K562 (cell line): Measurements from ENCODE around the gene SMG6. TPM values are rescaled to one million over a fixed set of nuclear protein-coding genes. Genes with fewer than 3 reads are reported as not detected.

Source experiments
- ATAC-seq: fragments of 200-7000 bp; cut with Tn5 transposase; 3 replicates; pipeline ENCODE4 v1.9.1; 2020; ENCODE audit warnings: moderate library complexity
- BruUV-seq: library from RNA; stranded (reverse); fragments of 400-500 nt; replicated peaks from 2 replicates; lab custom pipeline; 2021; lab: Mats Ljungman, UMichigan
- CTCF ChIA-PET: fragments of 300-600 bp; formaldehyde crosslinking; extraction: SDS; loops from one replicate; lab custom pipeline; 2021; ENCODE audit warnings: low intra/inter-chr PET ratio; lab: Yijun Ruan, JAX
- POLR2A ChIA-PET: fragments of 300-600, 350-650 bp; sonication (Branson Sonifier 250); formaldehyde crosslinking; extraction: SDS; loops from one replicate; lab custom pipeline; 2021; ENCODE audit warnings: antibody characterized with exemption, inconsistent platforms; lab: Yijun Ruan, JAX
- DNase-seq, 4 experiments: peaks; one replicate each; pipeline versions ENCODE4 v3.0.0 to v3.0.0-alpha.2; 2011 to 2018; ENCODE audit warnings: low spot score in 3 of 4, mixed read lengths in 3 of 4; ENCODE audit errors: extremely low read depth in 1 of 4
- FAIRE-seq: peaks from 2 replicates; lab custom pipeline; 2011; peaks lifted over from hg19 to GRCh38; lab: Jason Lieb, UNC
- H2AFZ ChIP-seq: 2 replicates; pipeline ENCODE4 v1.6.0; 2011; ENCODE audit warnings: low read depth, low read length, control low read depth, inconsistent platforms
- H3K27ac ChIP-seq: fragments of 200-600 bp; 3 replicates; pipeline ENCODE4 v1.8.0; 2011; ENCODE audit warnings: low read depth, mild to moderate bottlenecking, control low read depth, inconsistent platforms, low read length, moderate library complexity, mixed read lengths; ENCODE audit errors: extremely low read depth
- H3K27me3 ChIP-seq, 2 experiments: fragments of 300-600 bp in 1 of 2; 2 replicates in 1 of 2; 3 replicates in 1 of 2; pipeline versions ENCODE4 v1.6.0 to v1.8.0; 2011; ENCODE audit warnings: inconsistent platforms in 2 of 2, low read length in 2 of 2, mild to moderate bottlenecking in 1 of 2, mixed read lengths in 1 of 2, moderate library complexity in 1 of 2; ENCODE audit not compliant: control insufficient read depth in 2 of 2, insufficient read depth in 2 of 2
- H3K36me3 ChIP-seq: fragments of 300-600 bp; 3 replicates; pipeline ENCODE4 v1.8.0; 2011; ENCODE audit warnings: mild to moderate bottlenecking, low read length, inconsistent platforms; ENCODE audit not compliant: control insufficient read depth, insufficient read depth
- H3K4me1 ChIP-seq, 2 experiments: fragments of 200-600 bp in 1 of 2; replicated peaks in 1 of 2; 2 replicates in 1 of 2; 3 replicates in 1 of 2; pipeline versions ENCODE4 v1.5.1 to v1.8.0; 2011; ENCODE audit warnings: inconsistent platforms in 2 of 2, low read length in 2 of 2, mild to moderate bottlenecking in 1 of 2, mixed read lengths in 1 of 2, moderate library complexity in 1 of 2; ENCODE audit not compliant: control insufficient read depth in 2 of 2, insufficient read depth in 2 of 2
- H3K4me2 ChIP-seq: 2 replicates; pipeline ENCODE4 v1.6.1; 2011; ENCODE audit warnings: low read length, control low read depth, inconsistent platforms, mixed read lengths; ENCODE audit not compliant: insufficient read depth
- H3K4me3 ChIP-seq: fragments of 200-600 bp; sonication (generic), shearing (Covaris generic); 2 replicates; pipeline ENCODE4 v1.5.1; 2016; ENCODE audit warnings: control low read depth, inconsistent platforms
- H3K79me2 ChIP-seq: fragments of 200-600 bp; 3 replicates; pipeline ENCODE4 v1.8.0; 2011; ENCODE audit warnings: low read length, inconsistent platforms; ENCODE audit not compliant: control insufficient read depth, insufficient read depth
- H3K9ac ChIP-seq, 2 experiments: 2 replicates each; pipeline versions ENCODE4 v1.6.0 to v1.6.1; 2011; ENCODE audit warnings: low read depth in 2 of 2, low read length in 2 of 2, control low read depth in 1 of 2, inconsistent platforms in 1 of 2, mild to moderate bottlenecking in 1 of 2, mixed read lengths in 1 of 2; ENCODE audit not compliant: insufficient read depth in 1 of 2
- H3K9me1 ChIP-seq: one replicate; pipeline ENCODE4 v1.6.0; 2011; ENCODE audit warnings: inconsistent platforms, mild to moderate bottlenecking, low read length, moderate library complexity; ENCODE audit not compliant: control insufficient read depth, insufficient read depth
- H3K9me3 ChIP-seq: replicated peaks from 2 replicates; pipeline ENCODE4 v1.5.1; 2011; ENCODE audit warnings: low read depth, low read length, inconsistent platforms; ENCODE audit not compliant: control insufficient read depth, insufficient read depth
- H4K20me1 ChIP-seq: replicated peaks from 2 replicates; pipeline ENCODE4 v1.6.1; 2011; ENCODE audit warnings: low read length, inconsistent platforms, mixed read lengths; ENCODE audit not compliant: control insufficient read depth, insufficient read depth
- CBX2 ChIP-seq: fragments of 200-600 bp; sonication (generic); IDR thresholded peaks from one replicate; pipeline ENCODE4 v1.6.1; 2012; ENCODE audit warnings: mild to moderate bottlenecking, low read length, inconsistent platforms; ENCODE audit not compliant: insufficient read depth, poor library complexity, severe bottlenecking
- CEBPB ChIP-seq: fragments of 450-650 bp; IDR thresholded peaks from 2 replicates; pipeline ENCODE4 v1.6.1; 2016; ENCODE audit warnings: missing genetic modification characterization, missing compliant biosample characterization
- DPF2 ChIP-seq: fragments of 450-650 bp; IDR thresholded peaks from 2 replicates; pipeline ENCODE4 v1.6.1; 2016
- ESRRB ChIP-seq: fragments of 250-450 bp; sonication (Bioruptor Pico); IDR thresholded peaks from 2 replicates; pipeline ENCODE4 v1.5.0; 2020; ENCODE audit warnings: mild to moderate bottlenecking, moderate library complexity, borderline replicate concordance
- EZH2 ChIP-seq: IDR thresholded peaks from 2 replicates; pipeline ENCODE4 v1.6.1; 2012; ENCODE audit warnings: low read depth, mild to moderate bottlenecking, inconsistent platforms, low read length, borderline replicate concordance
- HBP1 ChIP-seq: fragments of 450-650 bp; formaldehyde crosslinking; IDR thresholded peaks from 2 replicates; pipeline ENCODE4 v1.4.0; 2022; ENCODE audit warnings: missing genetic modification characterization
- HOXB6 ChIP-seq: fragments of 250-450 bp; sonication (Bioruptor Pico); IDR thresholded peaks from 2 replicates; pipeline ENCODE4 v1.5.1; 2022; ENCODE audit warnings: mild to moderate bottlenecking, borderline replicate concordance
- ID3 ChIP-seq, 2 experiments: fragments of 250-450 bp in 1 of 2; fragments of 450-650 bp in 1 of 2; sonication (Bioruptor Pico) in 1 of 2; IDR thresholded peaks; 2 replicates each; pipeline versions ENCODE4 v1.6.1 to v1.8.0; 2016 to 2021; ENCODE audit warnings: mild to moderate bottlenecking in 2 of 2, moderate library complexity in 2 of 2, missing compliant biosample characterization in 1 of 2, missing genetic modification characterization in 1 of 2
- RBM34 ChIP-seq: fragments of 200-400 bp; formaldehyde crosslinking; IDR thresholded peaks from 2 replicates; pipeline ENCODE4 v1.6.1; 2018; ENCODE audit warnings: low read length, borderline replicate concordance; ENCODE audit not compliant: insufficient read depth
- ZBTB43 ChIP-seq: sonication (generic); formaldehyde crosslinking; IDR thresholded peaks from 2 replicates; pipeline ENCODE4 v1.8.0; 2023; ENCODE audit warnings: mild to moderate bottlenecking, missing genetic modification reagents
- ZNF232 ChIP-seq: sonication (generic); formaldehyde crosslinking; IDR thresholded peaks from 2 replicates; pipeline ENCODE4 v1.8.0; 2022; ENCODE audit warnings: mild to moderate bottlenecking, missing genetic modification reagents
- ZNF518B ChIP-seq: fragments of 250-450 bp; sonication (Bioruptor Pico); IDR thresholded peaks from 2 replicates; pipeline ENCODE4 v1.5.0; 2021; ENCODE audit warnings: mild to moderate bottlenecking, moderate library complexity
- WGBS: fragments of 100-300 bp; shearing (Covaris generic); methylation state at CpG from one replicate; pipeline ENCODE4 v1.1.6; 2016; ENCODE audit warnings: low coverage, mixed read lengths; ENCODE audit not compliant: insufficient coverage; ENCODE audit errors: missing lambda C conversion rate; 5-methylcytosine and 5-hydroxymethylcytosine counted together
- in situ Hi-C: fragments of 300-500 bp; cut with MboI; formaldehyde crosslinking; loops from 4 replicates; pipeline ENCODE4 v1.15.0; 2018; ENCODE audit warnings: inconsistent platforms, mixed read lengths
- intact Hi-C: fragments of 100-400 bp; cut with micrococcal nuclease; formaldehyde crosslinking; loops from 2 replicates; pipeline ENCODE4 v1.14.2; 2022
- polyA plus RNA-seq, 8 experiments: library from polyadenylated mRNA; depleted of rRNA in 4 of 8; stranded (reverse) in 5 of 8; unstranded in 3 of 8; fragments of >200 nt; fragmentation: Nextera tagmentation in 2 of 8; fragmentation: Illumina TruSeq in 1 of 8; extraction: Ambion mirVana in 2 of 8; extraction: Trizol in 1 of 8; gene quantifications; 2 replicates each; pipeline versions ENCODE4 v1.2.1 to v1.2.3, GENCODE V29; 2011 to 2014; ENCODE audit warnings: inconsistent platforms in 1 of 8, missing spikeins in 1 of 8
- total RNA-seq, 7 experiments: library from RNA; depleted of rRNA in 6 of 7; stranded (reverse); fragments of >200 nt in 6 of 7; fragmentation: Illumina TruSeq in 2 of 7; extraction: Trizol in 2 of 7; gene quantifications; 2 replicates each; pipeline versions ENCODE4 v1.2.1 to v1.2.3, GENCODE V29; 2011 to 2021; ENCODE audit warnings: low replicate concordance in 1 of 7

SMG6 gene
- total and polyA plus RNA-seq, 9 of the 15 experiments (the other 6 are each of a cell fraction or from before 2014, with no cell fraction given) = 0.44 to 13.9 (median 6.0) TPM

- intact Hi-C loops = no loop called here
- H3K36me3 ChIP-seq = peaks cover 14% of the 10 kb centered on the region; the same call in 2 of the 3 replicates
- peak overlapping the region; percentile 96 for H3K4me3 ChIP-seq
- peak overlapping the region; percentile 14; the same call in 1 of the 2 replicates for H2AFZ ChIP-seq
- peak overlapping the region; percentile 83; the same call in 1 of the 3 replicates for H3K27ac ChIP-seq
- H3K27me3 ChIP-seq = no peaks in the 10 kb centered on the region
- peak overlapping the region; percentile 86 to 100; a peak in 3 of 4 replicates for H3K9ac ChIP-seq
- in situ Hi-C loops = no loop called here
- TSS peak; percentile 79 for BruUV-seq
- peak; percentile 35 for FAIRE-seq
- no peak for ATAC-seq
- H3K79me2 ChIP-seq = peaks cover 55% of the 10 kb centered on the region
- peaks cover 17% of the 10 kb centered on the region in 2 experiments; a peak in 4 of 5 replicates for H3K4me1 ChIP-seq
- H3K9me3 ChIP-seq = no peaks in the 10 kb centered on the region
- POLR2A ChIA-PET = interaction anchor here (0.6 to 1.8 kb wide), 7 partner anchors 9 to 679 kb away, joined by 3 to 6 read pairs (median 4); partner anchors contain the start of gene TSR1
- peak overlapping the region; percentile 84 for H3K4me2 ChIP-seq
- CTCF ChIA-PET = interaction anchor here (0.6 kb wide), 1 partner anchor 250 kb away, joined by 3 read pairs; the partner anchor contains the start of gene HIC1
- H3K9me1 ChIP-seq = no peaks in the 10 kb centered on the region
- H4K20me1 ChIP-seq = no peaks in the 10 kb centered on the region
- no peak for TF ChIP-seq EZH2
- no peak for TF ChIP-seq HBP1
- no peak for TF ChIP-seq CEBPB (tag)
- TF ChIP-seq CBX2 = no peak
- no peak for TF ChIP-seq HOXB6 (CRISPR knock-in tag)
- no peak for TF ChIP-seq DPF2
- TF ChIP-seq ID3 (CRISPR knock-in tag; IDR thresholded peaks at IDR 0.05) = no peak
- TF ChIP-seq ID3 (tag; IDR thresholded peaks at IDR 0.05) = no peak
- TF ChIP-seq ESRRB = no peak
- no peak for TF ChIP-seq ZNF232 (CRISPR knock-in tag)
- TF ChIP-seq ZNF518B (CRISPR knock-in tag) = no peak
- TF ChIP-seq ZBTB43 (CRISPR knock-in tag) = no peak
- TF ChIP-seq RBM34 = no peak
- WGBS = 29% methylated on average over 4 of the region's 4 CpGs
- DNase-seq = no peak
Observed at GRCh38 chr17:2304931-2305330, 1.3 kb upstream of the SMG6 start.
